NAMALWA (cell line): ENCODE results near the gene SYK.
"Not testable (repeated sequence)": the region's sequence is repeated elsewhere in the genome, so short reads cannot be mapped to it uniquely, and the experiment has no call there.

ENCODE experiments used
- DNase-seq: peaks from one replicate; pipeline ENCODE4 v3.0.0-alpha.2; 2015; ENCODE audit warnings: low spot score

SYK gene

GRCh38 chr9:90880669-90881068, 79.0 kb downstream of the SYK start:
- peak; percentile 64 for DNase-seq

GRCh38 chr9:90881648-90882047, 80.0 kb downstream of the SYK start:
- DNase-seq = peak; percentile 96

GRCh38 chr9:90882991-90883600, 81.5 kb downstream of the SYK start:
- no peak for DNase-seq

- no peak for DNase-seq
Measured at GRCh38 chr9:90883661-90884060, 82.0 kb downstream of the SYK start.

- no peak for DNase-seq
Measured at GRCh38 chr9:90884178-90884577, 82.6 kb downstream of the SYK start.

- not testable (repeated sequence) for DNase-seq
Measured at GRCh38 chr9:90886868-90887267, 85.2 kb downstream of the SYK start.

GRCh38 chr9:90888941-90889340, 87.3 kb downstream of the SYK start:
- DNase-seq = no peak

- DNase-seq = no peak
Measured at GRCh38 chr9:90890146-90890810, 88.7 kb downstream of the SYK start.

GRCh38 chr9:90891308-90892040, 89.9 kb downstream of the SYK start:
- no peak for DNase-seq

GRCh38 chr9:90892918-90893317, 91.3 kb downstream of the SYK start:
- no peak for DNase-seq

GRCh38 chr9:90893706-90894105, 92.1 kb downstream of the SYK start:
- DNase-seq = no peak

- DNase-seq = peak; percentile 46
Measured at GRCh38 chr9:90894986-90895687, 93.5 kb downstream of the SYK start.

GRCh38 chr9:90895786-90896185, 94.2 kb downstream of the SYK start:
- DNase-seq = no peak

- no peak for DNase-seq
Measured at GRCh38 chr9:90896231-90896630, 94.6 kb downstream of the SYK start.

- DNase-seq = no peak
Measured at GRCh38 chr9:90898228-90898627, 96.6 kb downstream of the SYK start.

- DNase-seq = peak; percentile 17
Measured at GRCh38 chr9:90899287-90899686, 97.7 kb downstream of the SYK start.

GRCh38 chr9:90900130-90900529, 98.5 kb downstream of the SYK start:
- no peak for DNase-seq

GRCh38 chr9:90901933-90902332, 100.3 kb downstream of the SYK start:
- DNase-seq = no peak

GRCh38 chr9:90903766-90904424, 102.3 kb downstream of the SYK start:
- DNase-seq = no peak

GRCh38 chr9:90904706-90905478, 103.3 kb downstream of the SYK start:
- DNase-seq = no peak

- no peak for DNase-seq
Measured at GRCh38 chr9:90905822-90906221, 104.2 kb downstream of the SYK start.
